ENCODE data around the gene CLPSL1. TPM values are rescaled to one million over a fixed set of nuclear protein-coding genes. Genes with fewer than 3 reads are reported as not detected.

CLPSL1 gene
- total and polyA plus RNA-seq, 2 of the 13 experiments (the other 11 are each of a cell fraction or from before 2014, with no cell fraction given), result not detected

DNA sequence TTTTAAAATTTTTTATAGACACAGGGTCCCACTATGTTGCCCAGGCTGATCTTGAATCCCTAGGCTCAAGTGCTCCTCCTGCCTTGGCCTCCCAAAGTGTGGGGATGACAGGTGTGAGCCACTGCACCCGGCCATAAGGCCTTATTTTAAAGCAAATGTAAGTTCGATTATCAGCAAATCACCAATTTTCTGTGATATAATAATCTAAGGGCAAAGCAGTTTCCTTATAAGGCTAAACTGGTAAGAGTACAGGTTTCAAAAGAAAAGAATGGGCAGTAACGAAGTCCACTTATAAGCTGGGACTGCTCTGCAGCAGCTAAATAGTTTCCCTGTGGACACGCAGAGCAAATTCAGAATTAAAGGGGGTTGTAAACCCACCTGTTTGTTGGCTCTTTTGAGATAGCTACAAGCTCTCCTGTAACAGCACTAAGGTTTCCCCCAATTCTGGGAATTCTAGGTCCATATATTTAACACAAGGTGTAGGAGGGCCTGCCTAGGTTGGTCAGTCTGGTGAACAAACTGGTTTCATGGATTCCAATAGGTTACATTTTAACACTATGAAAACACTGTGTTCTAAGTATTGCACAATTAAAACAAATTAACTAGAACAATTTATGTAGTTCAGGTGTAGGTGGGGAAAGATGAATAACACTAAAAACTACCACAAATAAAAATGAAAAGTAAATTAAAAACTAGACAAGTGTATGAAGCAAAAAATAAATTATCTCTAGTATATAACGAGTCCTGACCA lies 50.6 kb downstream of the CLPSL1 start (continued):
- TF ChIP-seq NFKB2 (CRISPR knock-in tag; IDR thresholded peaks at IDR 0.05; ENCODE audit: borderline replicate concordance) (no peak), ZFP90 (CRISPR knock-in tag; IDR thresholded peaks at IDR 0.05; ENCODE audit: borderline replicate concordance) (0 out of 2 replicates have a peak, but pooled peaks have one; percentile 33), ZBTB34 (CRISPR knock-in tag; IDR thresholded peaks at IDR 0.05) (no peak), CEBPG (CRISPR knock-in tag; IDR thresholded peaks at IDR 0.05) (peak; percentile 81), STAT6 (CRISPR knock-in tag; IDR thresholded peaks at IDR 0.05; ENCODE audit: borderline replicate concordance) (0 out of 2 replicates have a peak, but pooled peaks have one; percentile 20), ZNF263 (CRISPR knock-in tag; IDR thresholded peaks at IDR 0.05) (peak; percentile 60; the same call in 1 of the 2 replicates), HNF1A (IDR thresholded peaks at IDR 0.05; ENCODE audit: low read depth) (peak; percentile 67; the same call in 1 of the 2 replicates), HNF1A (CRISPR knock-in tag; IDR thresholded peaks at IDR 0.05; ENCODE audit: borderline replicate concordance) (peak; percentile 28; the same call in 1 of the 2 replicates)
- TF ChIP-seq, protein P1, sequence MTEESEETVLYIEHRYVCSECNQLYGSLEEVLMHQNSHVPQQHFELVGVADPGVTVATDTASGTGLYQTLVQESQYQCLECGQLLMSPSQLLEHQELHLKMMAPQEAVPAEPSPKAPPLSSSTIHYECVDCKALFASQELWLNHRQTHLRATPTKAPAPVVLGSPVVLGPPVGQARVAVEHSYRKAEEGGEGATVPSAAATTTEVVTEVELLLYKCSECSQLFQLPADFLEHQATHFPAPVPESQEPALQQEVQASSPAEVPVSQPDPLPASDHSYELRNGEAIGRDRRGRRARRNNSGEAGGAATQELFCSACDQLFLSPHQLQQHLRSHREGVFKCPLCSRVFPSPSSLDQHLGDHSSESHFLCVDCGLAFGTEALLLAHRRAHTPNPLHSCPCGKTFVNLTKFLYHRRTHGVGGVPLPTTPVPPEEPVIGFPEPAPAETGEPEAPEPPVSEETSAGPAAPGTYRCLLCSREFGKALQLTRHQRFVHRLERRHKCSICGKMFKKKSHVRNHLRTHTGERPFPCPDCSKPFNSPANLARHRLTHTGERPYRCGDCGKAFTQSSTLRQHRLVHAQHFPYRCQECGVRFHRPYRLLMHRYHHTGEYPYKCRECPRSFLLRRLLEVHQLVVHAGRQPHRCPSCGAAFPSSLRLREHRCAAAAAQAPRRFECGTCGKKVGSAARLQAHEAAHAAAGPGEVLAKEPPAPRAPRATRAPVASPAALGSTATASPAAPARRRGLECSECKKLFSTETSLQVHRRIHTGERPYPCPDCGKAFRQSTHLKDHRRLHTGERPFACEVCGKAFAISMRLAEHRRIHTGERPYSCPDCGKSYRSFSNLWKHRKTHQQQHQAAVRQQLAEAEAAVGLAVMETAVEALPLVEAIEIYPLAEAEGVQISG (CRISPR knock-in tag; IDR thresholded peaks at IDR 0.05), result no peak; the same call in 1 of the 2 replicates
- TF ChIP-seq, protein P2, sequence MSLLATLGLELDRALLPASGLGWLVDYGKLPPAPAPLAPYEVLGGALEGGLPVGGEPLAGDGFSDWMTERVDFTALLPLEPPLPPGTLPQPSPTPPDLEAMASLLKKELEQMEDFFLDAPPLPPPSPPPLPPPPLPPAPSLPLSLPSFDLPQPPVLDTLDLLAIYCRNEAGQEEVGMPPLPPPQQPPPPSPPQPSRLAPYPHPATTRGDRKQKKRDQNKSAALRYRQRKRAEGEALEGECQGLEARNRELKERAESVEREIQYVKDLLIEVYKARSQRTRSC (CRISPR knock-in tag; IDR thresholded peaks at IDR 0.05; ENCODE audit: low read depth), result no peak
- TF ChIP-seq, protein P3, sequence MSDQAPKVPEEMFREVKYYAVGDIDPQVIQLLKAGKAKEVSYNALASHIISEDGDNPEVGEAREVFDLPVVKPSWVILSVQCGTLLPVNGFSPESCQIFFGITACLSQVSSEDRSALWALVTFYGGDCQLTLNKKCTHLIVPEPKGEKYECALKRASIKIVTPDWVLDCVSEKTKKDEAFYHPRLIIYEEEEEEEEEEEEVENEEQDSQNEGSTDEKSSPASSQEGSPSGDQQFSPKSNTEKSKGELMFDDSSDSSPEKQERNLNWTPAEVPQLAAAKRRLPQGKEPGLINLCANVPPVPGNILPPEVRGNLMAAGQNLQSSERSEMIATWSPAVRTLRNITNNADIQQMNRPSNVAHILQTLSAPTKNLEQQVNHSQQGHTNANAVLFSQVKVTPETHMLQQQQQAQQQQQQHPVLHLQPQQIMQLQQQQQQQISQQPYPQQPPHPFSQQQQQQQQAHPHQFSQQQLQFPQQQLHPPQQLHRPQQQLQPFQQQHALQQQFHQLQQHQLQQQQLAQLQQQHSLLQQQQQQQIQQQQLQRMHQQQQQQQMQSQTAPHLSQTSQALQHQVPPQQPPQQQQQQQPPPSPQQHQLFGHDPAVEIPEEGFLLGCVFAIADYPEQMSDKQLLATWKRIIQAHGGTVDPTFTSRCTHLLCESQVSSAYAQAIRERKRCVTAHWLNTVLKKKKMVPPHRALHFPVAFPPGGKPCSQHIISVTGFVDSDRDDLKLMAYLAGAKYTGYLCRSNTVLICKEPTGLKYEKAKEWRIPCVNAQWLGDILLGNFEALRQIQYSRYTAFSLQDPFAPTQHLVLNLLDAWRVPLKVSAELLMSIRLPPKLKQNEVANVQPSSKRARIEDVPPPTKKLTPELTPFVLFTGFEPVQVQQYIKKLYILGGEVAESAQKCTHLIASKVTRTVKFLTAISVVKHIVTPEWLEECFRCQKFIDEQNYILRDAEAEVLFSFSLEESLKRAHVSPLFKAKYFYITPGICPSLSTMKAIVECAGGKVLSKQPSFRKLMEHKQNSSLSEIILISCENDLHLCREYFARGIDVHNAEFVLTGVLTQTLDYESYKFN (CRISPR knock-in tag; conservative IDR thresholded peaks at IDR 0.05), result peak; percentile 55
